Loucy (cell line): ENCODE results near the gene GLOD4.

Experiments used
- H2AFZ ChIP-seq: fragments of 200-600 bp; sonication (generic); 2 replicates; pipeline ENCODE4 v1.6.0; 2016; ENCODE audit warnings: antibody characterized with exemption, mild to moderate bottlenecking, low read length, moderate library complexity
- H3F3A ChIP-seq: fragments of 200-600 bp; 2 replicates; pipeline ENCODE4 v1.6.0; 2016; ENCODE audit warnings: antibody characterized with exemption, low read depth, mild to moderate bottlenecking
- H3K27me3 ChIP-seq: fragments of 200-600 bp; sonication (generic); 2 replicates; pipeline ENCODE4 v1.6.1; 2014; ENCODE audit warnings: low read length, mild to moderate bottlenecking; ENCODE audit not compliant: insufficient read depth, poor library complexity, severe bottlenecking
- H3K36me3 ChIP-seq: fragments of 200-600 bp; sonication (generic); 2 replicates; pipeline ENCODE4 v1.6.1; 2016; ENCODE audit warnings: low read length; ENCODE audit not compliant: insufficient read depth
- H3K4me1 ChIP-seq: fragments of 200-600 bp; sonication (generic); 2 replicates; pipeline ENCODE4 v1.5.1; 2014; ENCODE audit warnings: low read length, mild to moderate bottlenecking; ENCODE audit not compliant: insufficient read depth, poor library complexity, severe bottlenecking
- H3K4me2 ChIP-seq: fragments of 200-600 bp; sonication (generic); 2 replicates; pipeline ENCODE4 v1.6.0; 2014; ENCODE audit warnings: antibody characterized with exemption, low read length, low read depth, mild to moderate bottlenecking; ENCODE audit not compliant: poor library complexity, severe bottlenecking
- H3K4me3 ChIP-seq: fragments of 200-600 bp; sonication (generic); 2 replicates; pipeline ENCODE4 v1.5.1; 2014; ENCODE audit warnings: low read length, mild to moderate bottlenecking, mixed read lengths; ENCODE audit not compliant: poor library complexity, severe bottlenecking
- H3K79me2 ChIP-seq: fragments of 200-600 bp; sonication (generic); 2 replicates; pipeline ENCODE4 v1.6.1; 2014; ENCODE audit warnings: low read length; ENCODE audit not compliant: insufficient read depth
- H3K9ac ChIP-seq: fragments of 200-600 bp; sonication (generic); 2 replicates; pipeline ENCODE4 v1.6.0; 2014; ENCODE audit warnings: mild to moderate bottlenecking, low read depth, low read length, moderate library complexity; ENCODE audit not compliant: poor library complexity, severe bottlenecking
- H3K9me2 ChIP-seq: fragments of 200-600 bp; sonication (generic); replicated peaks from 2 replicates; pipeline ENCODE4 v1.6.1; 2016; ENCODE audit warnings: low read depth, low read length, mixed read lengths
- H3K9me3 ChIP-seq: fragments of 200-600 bp; sonication (generic); 2 replicates; pipeline ENCODE4 v1.6.1; 2014; ENCODE audit warnings: mild to moderate bottlenecking, antibody characterized with exemption, low read length, low read depth; ENCODE audit not compliant: insufficient read depth
- H4K20me1 ChIP-seq: fragments of 200-600 bp; sonication (generic); 2 replicates; pipeline ENCODE4 v1.6.0; 2014; ENCODE audit warnings: antibody characterized with exemption, low read length, mild to moderate bottlenecking; ENCODE audit not compliant: insufficient read depth, poor library complexity, severe bottlenecking
- CTCF ChIP-seq: fragments of 200-600 bp; sonication (generic); conservative IDR thresholded peaks from 2 replicates; pipeline ENCODE4 v1.5.1; 2014; ENCODE audit warnings: mild to moderate bottlenecking, antibody characterized with exemption, low read length
- EZH2phosphoT487 ChIP-seq: fragments of 200-600 bp; IDR thresholded peaks from 2 replicates; pipeline ENCODE4 v1.6.1; 2018; ENCODE audit warnings: antibody characterized with exemption, mild to moderate bottlenecking, moderate library complexity, borderline replicate concordance

The GLOD4 gene

GRCh38 chr17:825216-825615 lies 43.1 kb upstream of the GLOD4 start:
- Histone ChIP-seq H3K4me1 (no peaks in the 10 kb centered on the region), H3K27me3 (no peaks in the 10 kb centered on the region), H3K9me3 (peaks cover 3% of the 10 kb centered on the region; the same call in 1 of the 2 replicates), H3K9me2 (no peaks in the 10 kb centered on the region), H3K4me2 (no peak overlapping the region), H3K36me3 (no peaks in the 10 kb centered on the region), H4K20me1 (no peaks in the 10 kb centered on the region), H2AFZ (no peak overlapping the region), H3F3A (no peaks in the 10 kb centered on the region), H3K79me2 (no peaks in the 10 kb centered on the region), H3K9ac (no peak overlapping the region), H3K4me3 (no peak overlapping the region)
- TF ChIP-seq EZH2phosphoT487 (no peak), CTCF (no peak)

DNA sequence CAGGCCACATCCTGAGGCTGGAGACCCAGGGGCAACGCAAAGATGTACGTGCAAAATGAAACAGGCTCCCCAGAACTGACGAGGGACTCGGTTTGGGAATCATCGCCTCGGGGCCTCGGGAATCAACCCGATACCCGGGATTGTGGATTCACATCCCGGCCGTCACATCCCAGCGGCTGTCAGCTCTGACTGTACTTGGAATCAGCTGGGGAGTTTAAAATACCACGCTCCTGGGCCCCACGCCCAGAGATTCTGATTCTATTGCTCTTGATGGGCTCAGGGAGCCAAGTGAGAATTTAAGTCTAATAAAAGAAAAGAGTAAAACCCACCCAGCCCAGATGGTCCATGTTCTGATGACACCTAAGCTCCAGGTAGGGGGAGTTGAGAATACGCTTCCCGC lies 42.3 kb upstream of the GLOD4 start:
- no peak overlapping the region for H2AFZ ChIP-seq
- no peak overlapping the region for H3K4me2 ChIP-seq
- H3K36me3 ChIP-seq = no peaks in the 10 kb centered on the region
- H3F3A ChIP-seq = no peaks in the 10 kb centered on the region
- H3K9me2 ChIP-seq = no peaks in the 10 kb centered on the region
- H3K79me2 ChIP-seq = no peaks in the 10 kb centered on the region
- no peak overlapping the region for H3K4me3 ChIP-seq
- H3K9me3 ChIP-seq = peaks cover 3% of the 10 kb centered on the region; the same call in 1 of the 2 replicates
- no peak for TF ChIP-seq CTCF
- TF ChIP-seq EZH2phosphoT487 = no peak
- no peaks in the 10 kb centered on the region for H3K4me1 ChIP-seq
- no peaks in the 10 kb centered on the region for H4K20me1 ChIP-seq
- no peaks in the 10 kb centered on the region for H3K27me3 ChIP-seq
- H3K9ac ChIP-seq = no peak overlapping the region

DNA sequence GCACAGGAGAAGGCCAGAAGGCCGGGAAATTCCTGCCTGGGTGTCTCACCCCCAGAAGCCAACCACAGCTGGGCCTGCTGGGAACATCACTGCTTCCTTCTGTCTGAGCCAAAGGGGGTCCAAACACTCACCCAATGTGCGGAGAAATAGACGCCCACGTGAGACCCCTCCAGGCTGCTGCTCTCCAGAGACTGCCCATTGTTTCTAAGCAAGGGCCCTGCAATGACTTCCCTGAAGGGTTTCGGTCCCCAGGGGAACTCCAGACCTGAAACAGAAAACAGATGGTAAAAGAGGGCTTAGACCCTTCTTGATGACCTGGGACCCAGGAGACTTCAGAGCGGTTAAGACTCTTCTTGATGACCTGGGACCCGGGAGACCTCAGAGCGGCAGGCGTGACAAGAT lies 41.4 kb upstream of the GLOD4 start:
- no peaks in the 10 kb centered on the region for H3K9me2 ChIP-seq
- no peaks in the 10 kb centered on the region for H4K20me1 ChIP-seq
- H3K36me3 ChIP-seq = no peaks in the 10 kb centered on the region
- H3K4me1 ChIP-seq = no peaks in the 10 kb centered on the region
- H3K4me3 ChIP-seq = no peak overlapping the region
- H3F3A ChIP-seq = no peaks in the 10 kb centered on the region
- H3K9ac ChIP-seq = no peak overlapping the region
- H3K79me2 ChIP-seq = no peaks in the 10 kb centered on the region
- H2AFZ ChIP-seq = no peak overlapping the region
- peaks cover 3% of the 10 kb centered on the region; the same call in 1 of the 2 replicates for H3K9me3 ChIP-seq
- no peaks in the 10 kb centered on the region for H3K27me3 ChIP-seq
- TF ChIP-seq CTCF (no peak), EZH2phosphoT487 (no peak)
- no peak overlapping the region for H3K4me2 ChIP-seq
